ENCODE measurements around the gene WASF2.

DNA sequence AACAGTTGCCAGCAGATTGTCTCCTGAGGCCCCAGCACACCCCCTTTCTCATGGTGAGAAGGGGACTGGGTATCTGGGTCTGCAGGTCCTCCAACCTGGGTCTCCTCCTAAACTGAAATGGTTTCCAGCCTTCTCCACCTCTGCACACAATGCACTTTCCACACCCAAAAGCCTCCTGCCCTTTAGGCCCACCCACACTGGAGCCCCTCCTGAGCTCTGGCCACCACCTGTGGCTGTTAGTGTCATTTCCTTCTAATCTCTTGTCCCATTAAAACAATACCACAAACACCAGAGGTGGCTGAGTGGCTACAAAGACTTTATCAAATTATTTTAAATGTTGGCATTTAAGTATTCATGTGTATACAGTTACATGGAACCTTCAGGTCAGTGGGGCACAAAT lies 86.0 kb downstream of the WASF2 start:
- no peak for TF ChIP-seq EZH2 (IDR thresholded peaks at IDR 0.05)
- TF ChIP-seq FOXP2 (optimal IDR thresholded peaks at IDR 0.05; ENCODE audit: control extremely low read depth, extremely low read length, insufficient read depth): no peak

Measured in SK-N-MC (cell line).